Amygdala (tissue), 56 donors: ENCODE data around the gene PPY.
"Not testable (repeated sequence)": the region's sequence is repeated elsewhere in the genome, so short reads cannot be mapped to it uniquely, and the experiment has no call there.

ENCODE experiments used
- DNase-seq, 56 donors: peaks; one replicate each; lab custom pipeline; 2025; lab: John Stamatoyannopoulos, UW

Gene PPY

DNA sequence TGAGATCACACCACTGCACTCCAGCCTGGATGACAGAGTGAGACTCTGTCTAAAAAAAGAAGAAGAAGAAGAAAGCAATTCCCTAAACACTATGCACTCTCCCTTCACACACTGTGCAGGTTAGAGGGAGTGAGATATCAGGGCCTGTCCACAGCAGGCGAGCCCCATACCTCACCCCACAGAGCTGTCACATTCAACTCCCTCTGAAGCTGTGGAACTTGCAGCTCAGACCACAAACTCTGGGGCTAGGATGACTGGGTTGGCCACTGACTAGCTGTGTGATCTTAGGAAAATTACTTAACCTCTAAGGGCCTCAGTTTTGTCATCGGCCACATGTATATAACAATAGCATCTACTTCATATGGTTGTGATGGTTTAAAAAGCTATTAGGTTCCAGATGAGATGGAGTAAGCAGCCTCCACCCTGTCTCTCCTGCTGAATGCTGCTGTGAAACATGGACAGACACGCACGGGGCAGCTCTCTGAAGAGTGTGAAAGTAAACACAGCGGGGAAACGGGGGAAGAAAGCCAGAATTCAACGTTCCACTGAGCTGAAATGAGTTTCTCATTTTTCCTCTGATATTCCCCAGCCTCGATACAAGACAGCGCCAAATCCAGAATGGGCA is 25.1 kb upstream of the PPY start:
- DNase-seq: no peak

GRCh38 chr17:43966276-43966675 is 24.0 kb upstream of the PPY start:
- no peak for DNase-seq

GRCh38 chr17:43962479-43962878 is 20.2 kb upstream of the PPY start:
- no peak for DNase-seq

GRCh38 chr17:43961954-43962353 is 19.7 kb upstream of the PPY start:
- DNase-seq: no peak

DNA sequence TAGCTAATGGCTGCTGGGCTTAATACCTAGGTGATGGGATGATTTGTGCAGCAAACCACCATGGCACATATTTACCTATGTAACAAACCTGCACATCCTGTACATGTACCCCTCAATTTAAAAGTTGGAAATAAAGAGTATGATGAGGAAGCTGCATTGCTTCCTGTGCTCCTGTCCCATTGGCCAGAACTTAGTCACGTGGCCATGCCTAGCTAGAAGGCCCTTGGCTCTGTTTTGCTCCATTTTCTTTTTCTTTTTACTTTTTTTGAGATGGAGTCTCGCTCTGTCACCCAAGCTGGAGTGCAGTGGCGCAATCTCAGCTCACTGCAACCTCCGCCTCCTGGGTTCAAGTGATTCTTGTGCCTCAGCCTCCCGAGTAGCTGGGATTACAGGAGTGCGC is 19.0 kb upstream of the PPY start:
- DNase-seq: not testable (repeated sequence)

- no peak for DNase-seq
Observed at GRCh38 chr17:43958748-43959352, 16.6 kb upstream of the PPY start.

GRCh38 chr17:43956222-43956621 is 13.9 kb upstream of the PPY start:
- no peak for DNase-seq

GRCh38 chr17:43953746-43954145 is 11.5 kb upstream of the PPY start, which contains the start of gene PYY:
Gene PYY, minus strand, starts transcription at chr17:43953940. Its CDS starts 457 bp downstream, at chr17:43953483.
- DNase-seq: no peak

DNA sequence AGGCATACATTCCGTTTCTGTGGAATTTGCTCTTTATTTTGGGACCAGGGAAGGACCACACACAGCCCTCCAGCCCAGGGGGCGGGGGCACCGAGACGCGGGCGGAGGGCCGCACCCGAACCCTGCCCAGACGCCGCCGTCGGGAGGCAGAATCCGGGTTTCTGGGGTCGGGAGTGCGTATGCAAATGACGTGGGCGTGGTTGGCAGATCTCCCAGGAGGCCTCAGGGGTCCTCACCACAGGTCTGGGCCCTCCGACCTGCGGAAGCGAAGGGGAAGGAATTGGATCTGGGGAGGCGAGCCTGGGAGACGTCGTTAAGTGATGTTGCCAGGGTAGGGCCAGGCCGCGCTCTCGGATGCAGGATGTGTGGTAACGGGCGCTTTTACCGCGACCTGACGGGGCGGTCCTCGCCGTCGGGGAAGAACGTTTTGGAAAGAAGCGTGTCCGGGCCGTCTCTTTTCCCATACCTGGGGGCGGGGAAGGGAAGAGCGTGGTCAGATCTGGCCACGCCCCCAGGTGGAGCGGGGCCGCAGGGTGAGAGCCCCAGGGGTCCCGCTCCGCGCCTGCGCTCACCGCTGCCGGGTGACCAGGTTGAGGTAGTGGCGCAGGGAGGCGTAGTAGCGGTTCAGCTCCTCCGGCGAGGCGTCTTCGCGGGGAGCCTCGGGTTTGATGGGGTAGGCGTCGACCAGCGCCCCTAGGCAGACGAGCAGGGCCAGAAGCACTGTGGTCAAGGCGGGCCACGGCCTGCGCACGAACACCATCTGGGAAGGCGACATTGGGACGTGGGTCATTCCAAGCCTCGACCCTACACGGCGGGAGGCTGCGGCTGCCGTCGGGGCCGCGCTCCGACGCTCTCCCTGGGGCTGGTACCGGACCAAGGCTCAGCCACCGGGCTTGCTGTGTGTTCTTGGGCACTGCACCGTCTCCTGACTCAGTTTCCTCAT is 10.7 kb upstream of the PPY start:
- DNase-seq: no peak

DNA sequence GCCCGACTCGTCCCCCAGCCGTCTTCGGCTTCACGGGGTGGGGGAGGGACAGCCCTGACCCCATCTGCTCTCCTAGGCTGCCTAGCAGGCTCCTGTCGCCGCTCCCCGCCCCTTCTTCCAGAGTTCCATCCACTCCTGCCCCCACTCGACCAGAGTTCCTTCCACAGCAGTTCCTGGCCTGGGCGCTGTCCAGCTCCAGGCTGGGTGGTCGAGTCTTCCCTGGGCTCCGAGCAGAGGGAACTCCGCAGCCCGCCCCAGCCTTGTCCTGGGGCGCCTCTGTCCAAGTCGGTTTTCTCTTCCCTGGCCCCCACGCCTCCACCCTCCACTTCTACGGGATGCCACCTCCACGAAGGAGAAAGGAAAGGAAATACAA is 10.1 kb upstream of the PPY start:
- DNase-seq: no peak

DNA sequence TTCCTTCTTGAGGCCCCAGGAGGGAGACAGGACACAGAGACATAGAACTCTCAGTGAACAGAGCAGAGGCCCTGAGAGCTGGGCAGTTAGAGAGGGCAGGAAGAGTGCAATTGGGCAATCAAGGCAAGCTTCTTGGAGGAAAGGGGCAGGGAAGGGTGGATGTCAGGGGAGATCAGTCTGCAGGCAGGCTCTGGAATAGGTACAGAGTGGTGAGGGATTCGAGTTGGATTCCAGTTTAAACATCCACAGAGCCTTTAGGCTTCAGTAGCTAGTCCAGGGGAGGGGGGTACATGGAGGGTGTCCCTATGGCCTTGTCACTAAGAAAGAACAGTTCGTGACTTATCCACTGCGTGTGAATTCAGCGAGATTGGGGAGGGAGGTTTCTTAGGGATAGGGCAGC is 9.5 kb upstream of the PPY start:
- DNase-seq: no peak

DNA sequence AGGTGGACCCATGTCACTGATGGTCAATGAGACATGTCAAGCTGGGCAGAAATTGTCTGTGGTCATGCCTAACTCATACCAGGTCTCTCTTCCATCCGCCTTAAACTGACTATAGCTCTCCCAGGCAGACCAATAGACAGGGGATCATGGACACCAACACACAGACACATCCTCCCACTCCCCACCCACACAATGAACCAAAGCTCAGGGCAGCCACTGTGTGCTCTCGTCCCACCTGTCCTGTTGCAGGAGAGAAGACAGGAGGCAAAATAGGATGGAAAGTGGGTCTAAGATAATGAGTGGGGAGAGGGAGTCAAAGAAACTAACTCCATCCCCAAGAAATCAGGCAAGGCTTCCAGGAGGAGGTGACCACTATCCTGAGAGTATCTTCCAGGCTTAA is 8.3 kb upstream of the PPY start:
- DNase-seq: no peak

DNA sequence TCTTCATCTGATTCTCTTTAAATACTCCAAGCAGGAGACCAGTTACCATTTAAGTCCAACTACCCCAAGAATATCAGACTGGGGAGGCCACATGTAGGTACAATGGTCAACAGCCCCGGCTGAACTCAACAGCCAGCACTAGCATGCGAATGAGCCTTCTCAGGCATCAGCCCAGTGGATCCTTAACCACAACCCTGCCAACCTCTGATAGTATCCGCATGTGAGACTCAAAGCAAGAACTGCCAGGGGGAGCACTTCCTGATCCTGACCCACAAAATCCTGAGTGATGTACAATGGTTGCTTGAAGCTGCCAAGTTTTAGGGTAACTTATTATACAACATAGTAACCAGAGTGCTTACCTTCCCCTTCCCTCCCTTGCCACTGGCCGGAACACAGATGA is 7.5 kb upstream of the PPY start:
- DNase-seq: no peak

GRCh38 chr17:43946781-43947180 is 4.5 kb upstream of the PPY start:
- DNase-seq: no peak

GRCh38 chr17:43945074-43945829 is 3.0 kb upstream of the PPY start:
- DNase-seq: no peak

DNA sequence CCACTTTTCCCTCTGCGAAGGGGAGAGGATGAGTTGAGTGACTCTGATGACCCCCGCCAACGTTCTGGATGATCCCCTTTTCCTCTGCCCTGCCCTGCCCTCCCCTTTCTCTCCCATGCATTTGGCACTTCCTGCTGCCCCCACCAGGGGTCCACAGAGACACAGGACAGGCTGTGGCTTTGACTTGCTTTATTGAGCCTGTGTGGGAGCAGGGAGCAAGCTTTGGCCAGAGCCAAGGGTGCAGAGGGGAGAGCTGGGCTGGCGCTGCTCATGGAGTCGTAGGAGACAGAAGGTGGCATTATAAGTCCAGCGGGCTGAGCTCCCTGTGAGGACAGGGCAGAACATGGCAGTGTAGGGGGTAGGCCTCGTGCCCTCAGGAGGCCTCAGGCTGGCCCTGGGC is 1.6 kb downstream of the PPY start:
- DNase-seq: peak in 3 of 56 donors; percentile 4 to 7 (median 4)

- DNase-seq: no peak
Observed at GRCh38 chr17:43939886-43940285, 2.4 kb downstream of the PPY start.

GRCh38 chr17:43939452-43939851 is 2.8 kb downstream of the PPY start:
- DNase-seq: not testable (repeated sequence)

- DNase-seq: no peak
Observed at GRCh38 chr17:43938838-43939182, 3.5 kb downstream of the PPY start.

GRCh38 chr17:43936434-43936833 is 5.8 kb downstream of the PPY start:
- DNase-seq: no peak

GRCh38 chr17:43935926-43936261 is 6.4 kb downstream of the PPY start:
- no peak for DNase-seq
